ENCODE results near the gene RAC2.

GRCh38 chr22:37207981-37208380, 36.1 kb downstream of the RAC2 start:
- TF ChIP-seq POLR2A (IDR thresholded peaks at IDR 0.05; ENCODE audit: low read depth, low read length) (no peak), POLR2AphosphoS5 (IDR thresholded peaks at IDR 0.05; ENCODE audit: low read depth, low read length) (no peak)
